ENCODE data around the gene CDH23. TPM values are rescaled to one million over a fixed set of nuclear protein-coding genes. Genes with fewer than 3 reads are reported as not detected.

Gene CDH23
- total and polyA plus RNA-seq, 2 of the 8 experiments (the other 6 are each of a cell fraction or from before 2014, with no cell fraction given): 1.9 to 4.9 TPM

GRCh38 chr10:71482620-71483019 is 85.9 kb downstream of the CDH23 start:
- no peaks in the 10 kb centered on the region for H3K79me2 ChIP-seq (ENCODE audit: control insufficient read depth in 1 of 2, insufficient read depth in 2 of 2, low read length in 2 of 2)
- H2BK120ac ChIP-seq (replicated peaks; ENCODE audit: low read depth, low read length): no peak overlapping the region
- H3K23ac ChIP-seq (ENCODE audit: insufficient read length): no peak overlapping the region
- 94% methylated on average over 6 of the region's 6 CpGs; no CpG with 5 or more reads in 1 of the 2 experiments for WGBS, 2 experiments (ENCODE audit: extremely low coverage in 1 of 2, insufficient coverage in 1 of 2, insufficient read length in 1 of 2, insufficient replicate concordance in 2 of 2, low coverage in 1 of 2, low lambda C conversion rate in 2 of 2, missing lambda C conversion rate in 1 of 2)
- no peak overlapping the region for H4K8ac ChIP-seq (ENCODE audit: extremely low read depth, insufficient read depth, low read length)
- no peaks in the 10 kb centered on the region for H4K20me1 ChIP-seq (replicated peaks in 1 of 2; ENCODE audit: control insufficient read depth in 1 of 2, insufficient read depth in 2 of 2, low read length in 2 of 2)
- H3K36me3 ChIP-seq (ENCODE audit: control insufficient read depth in 2 of 4, insufficient read depth in 4 of 4, low read length in 3 of 4): no peaks in the 10 kb centered on the region
- H2BK12ac ChIP-seq (ENCODE audit: low read depth, low read length): no peak overlapping the region
- FAIRE-seq: no peak
- TF ChIP-seq SIN3A (conservative IDR thresholded peaks at IDR 0.05 in 1 of 2, IDR thresholded peaks at IDR 0.05 in 1 of 2; ENCODE audit: low read depth in 1 of 2, low read length in 2 of 2): no peak
- no peak for TF ChIP-seq SRF (IDR thresholded peaks at IDR 0.05; ENCODE audit: low read depth, low read length)
- TF ChIP-seq JUND (IDR thresholded peaks at IDR 0.05; ENCODE audit: low read length): no peak
- no peak for TF ChIP-seq FOSL1 (IDR thresholded peaks at IDR 0.05; ENCODE audit: insufficient read depth, low read depth, low read length)
- no peak for TF ChIP-seq BRCA1 (IDR thresholded peaks at IDR 0.05; ENCODE audit: low read depth, low read length)
- TF ChIP-seq RFX5 (IDR thresholded peaks at IDR 0.05; ENCODE audit: borderline replicate concordance, low read depth, low read length): no peak
- no peak for TF ChIP-seq BCL11A (IDR thresholded peaks at IDR 0.05; ENCODE audit: low read depth in 2 of 2, low read length in 2 of 2)
- TF ChIP-seq HDAC2 (IDR thresholded peaks at IDR 0.05; ENCODE audit: borderline replicate concordance in 1 of 2, low read depth in 2 of 2, low read length in 2 of 2): no peak
- H2AK5ac ChIP-seq (ENCODE audit: low read depth, low read length): no peak overlapping the region
- no peak overlapping the region for H3K4me3 ChIP-seq (ENCODE audit: extremely low read depth in 1 of 4, insufficient read depth in 2 of 4, low read depth in 3 of 4, low read length in 4 of 4)
- POLR2A ChIA-PET (ENCODE audit: partially characterized antibody): no interaction called here
- H3K27me3 ChIP-seq (replicated peaks in 1 of 4; ENCODE audit: control insufficient read depth in 3 of 4, extremely low read depth in 1 of 4, insufficient read depth in 3 of 4, low read length in 3 of 4): no peaks in the 10 kb centered on the region
- no peak overlapping the region for H3K4ac ChIP-seq (replicated peaks; ENCODE audit: insufficient read length, low read depth, low read length)
- no peak overlapping the region for H3K14ac ChIP-seq (ENCODE audit: insufficient read length)
- no peak overlapping the region for H2AFZ ChIP-seq (ENCODE audit: low read length)
- no peak overlapping the region for H4K5ac ChIP-seq (ENCODE audit: insufficient read length, low read depth, low read length)
- H2BK5ac ChIP-seq (ENCODE audit: low read depth, low read length): no peak overlapping the region
- H3K79me1 ChIP-seq (ENCODE audit: low read depth, low read length): no peaks in the 10 kb centered on the region
- H3K23me2 ChIP-seq (ENCODE audit: low read depth, low read length): no peaks in the 10 kb centered on the region
- H3K18ac ChIP-seq (ENCODE audit: extremely low read depth, low read length): no peak overlapping the region
- CTCF ChIA-PET (ENCODE audit: partially characterized antibody): interaction anchor here (1.0 to 5.9 kb wide), 12 partner anchors 8 to 225 kb away, joined by 3 to 70 read pairs (median 8); partner anchors contain the start of gene CDH23
- H3K56ac ChIP-seq (replicated peaks; ENCODE audit: insufficient read length, low read depth, low read length): no peak overlapping the region
- no peaks in the 10 kb centered on the region for H3K9me3 ChIP-seq (ENCODE audit: insufficient read depth in 2 of 2, low read depth in 1 of 2, low read length in 1 of 2)
- no peak for DNase-seq (ENCODE audit: low read depth in 1 of 2, low spot score in 2 of 2)
- H4K91ac ChIP-seq (replicated peaks; ENCODE audit: insufficient read length, low read length): no peak overlapping the region
- H2BK15ac ChIP-seq (ENCODE audit: low read length): no peak overlapping the region
- H3K9ac ChIP-seq (replicated peaks in 1 of 4; ENCODE audit: extremely low read depth in 1 of 4, low read depth in 3 of 4, low read length in 3 of 4): no peak overlapping the region
- H3K27ac ChIP-seq (ENCODE audit: low read depth, low read length): no peak overlapping the region
- H3K4me2 ChIP-seq (ENCODE audit: insufficient read depth in 1 of 2, low read depth in 2 of 2, low read length in 2 of 2): no peak overlapping the region
- H3K4me1 ChIP-seq (replicated peaks in 1 of 4; ENCODE audit: control insufficient read depth in 3 of 4, insufficient read depth in 4 of 4, low read length in 3 of 4): peaks cover 0 to 6% (median 1%) of the 10 kb centered on the region in 4 experiments; a peak in 3 of 7 replicates
- H2BK20ac ChIP-seq (ENCODE audit: low read length): no peak overlapping the region
